A673 (cell line): ENCODE measurements around the gene RHBDF2.

Experiments
- CTCF ChIP-seq: fragments of 300-800, 200-600 bp; sonication (generic); conservative IDR thresholded peaks from 2 replicates; pipeline ENCODE4 v1.5.1; 2017; ENCODE audit warnings: low read depth, mild to moderate bottlenecking, antibody characterized with exemption, low read length, moderate library complexity, mixed read lengths
- EZH2 ChIP-seq: fragments of 200-600 bp; sonication (generic); IDR thresholded peaks from 2 replicates; pipeline ENCODE4 v1.6.1; 2017; ENCODE audit warnings: borderline replicate concordance, low read depth, mild to moderate bottlenecking, mixed read lengths, antibody characterized with exemption, low read length; ENCODE audit not compliant: poor library complexity, severe bottlenecking

- TF ChIP-seq CTCF (no peak), EZH2 (no peak)
Observed at GRCh38 chr17:76472258-76472645, 29.0 kb downstream of the RHBDF2 start.
